Right ventricle myocardium inferior (tissue), 1 donor: Measurements from ENCODE around the gene SSX1. TPM values are rescaled to one million over a fixed set of nuclear protein-coding genes. Genes with fewer than 3 reads are reported as not detected.
"Not testable (repeated sequence)": the region's sequence is repeated elsewhere in the genome, so short reads cannot be mapped to it uniquely, and the experiment has no call there.

Experiments
- ATAC-seq: fragments of 200-7000 bp; cut with Tn5 transposase; one replicate; pipeline ENCODE4 v1.9.1; 2020; ENCODE audit warnings: mild to moderate bottlenecking, moderate library complexity
- DNase-seq: peaks from one replicate; pipeline ENCODE4 v3.0.0; 2021; ENCODE audit errors: missing footprints
- intact Hi-C: fragments of 100-400 bp; cut with DNase I; formaldehyde crosslinking; loops from one replicate; pipeline ENCODE4 v1.11.0; 2022
- long read RNA-seq: library from polyadenylated mRNA; unstranded; transcript quantifications from one replicate; pipeline ENCODE4 v2.0.0, GENCODE V29; 2021
- total RNA-seq: library from RNA; stranded (reverse); fragmentation: NEBNext Ultra II Directional; extraction: Animal tissue kit (Norgen Biotek cat#: 25700); gene quantifications from one replicate; pipeline ENCODE4 v1.2.1, GENCODE V29; 2021
- donor health status: DM: no; HTN: yes; CAD: no; lungs with severe emphysema.

The SSX1 gene, protein sequence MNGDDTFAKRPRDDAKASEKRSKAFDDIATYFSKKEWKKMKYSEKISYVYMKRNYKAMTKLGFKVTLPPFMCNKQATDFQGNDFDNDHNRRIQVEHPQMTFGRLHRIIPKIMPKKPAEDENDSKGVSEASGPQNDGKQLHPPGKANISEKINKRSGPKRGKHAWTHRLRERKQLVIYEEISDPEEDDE
- not detected for total RNA-seq
- long read RNA-seq: 0 reads

DNA sequence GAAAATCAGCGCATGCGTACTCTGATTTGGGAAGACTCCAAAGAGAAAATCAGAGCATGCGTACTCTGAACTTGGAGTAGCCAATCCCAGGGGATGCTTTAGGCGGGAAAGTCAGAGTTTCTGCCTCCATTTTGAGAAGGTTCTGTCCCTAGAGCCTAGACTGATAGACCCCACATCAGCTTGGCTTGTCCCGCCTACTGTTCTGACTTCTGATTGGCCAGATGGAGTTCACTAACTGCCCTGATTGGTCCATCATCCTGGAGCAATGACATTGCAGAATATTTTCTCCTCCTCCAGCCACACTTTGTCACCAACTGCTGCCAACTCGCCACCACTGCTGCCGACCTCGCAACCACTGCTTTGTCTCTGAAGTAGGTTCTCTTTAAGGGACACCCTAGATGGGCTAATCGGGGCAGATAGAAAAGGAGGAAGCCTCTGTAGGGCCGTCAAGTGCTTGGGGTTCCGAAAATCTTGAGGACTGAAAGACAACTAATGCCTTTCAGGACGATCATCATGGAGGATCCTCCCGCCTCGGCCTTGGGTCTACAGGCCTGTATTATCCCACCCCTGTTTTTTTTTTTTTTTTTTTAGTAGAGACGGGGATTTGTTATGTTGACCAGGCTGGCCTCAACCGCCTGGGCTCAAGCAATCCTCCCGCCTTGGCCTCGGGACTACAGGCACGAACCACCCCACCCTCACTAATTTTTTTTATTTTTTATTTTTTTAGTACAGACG, at the start of gene SSX1:
Gene SSX1 (plus strand): TSS at position 331 of the 735 bp plus-strand sequence. CDS start 1,850 bp downstream, outside the sequence.
- intact Hi-C loops, DNase-seq, ATAC-seq: not testable (repeated sequence)

DNA sequence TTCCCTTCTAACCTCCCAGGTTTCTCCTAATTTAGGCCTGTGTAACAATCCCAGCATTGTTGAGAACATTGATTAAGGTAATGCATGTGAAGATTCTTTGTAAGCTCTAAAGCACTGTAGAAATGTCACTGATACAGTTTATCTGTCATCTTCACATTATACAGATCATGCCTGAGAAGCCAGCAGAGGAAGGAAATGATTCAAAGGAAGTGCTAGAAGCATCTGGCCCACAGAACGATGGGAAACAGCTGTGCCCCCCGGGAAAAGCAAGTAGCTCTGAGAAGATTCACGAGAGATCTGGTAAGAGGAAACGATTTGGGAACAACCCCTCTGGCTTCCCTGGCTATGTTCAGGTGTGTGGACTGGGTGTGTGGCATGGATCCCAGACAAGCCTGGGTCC, 40.9 kb upstream of the SSX1 start:
- intact Hi-C loops, ATAC-seq, DNase-seq: not testable (repeated sequence)

DNA sequence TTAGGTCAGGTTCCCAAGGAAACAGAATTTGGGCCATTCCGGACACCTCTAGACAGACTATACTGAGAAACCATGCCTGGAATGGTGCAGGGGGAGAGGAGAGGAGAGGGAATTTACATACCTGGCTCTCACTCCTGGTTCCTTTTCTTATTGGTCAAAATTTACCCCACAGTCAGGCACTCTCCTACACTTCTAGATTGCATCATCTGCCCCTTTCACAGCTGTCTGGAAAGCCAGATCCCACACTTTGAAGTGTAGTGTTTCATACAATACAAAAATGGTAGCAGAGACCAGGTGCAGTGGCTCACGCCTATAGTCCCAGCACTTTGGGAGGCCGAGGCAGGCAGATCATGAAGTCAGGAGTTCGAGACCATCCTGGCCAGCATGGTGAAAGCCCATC, 31.0 kb upstream of the SSX1 start:
- DNase-seq, intact Hi-C loops, ATAC-seq: not testable (repeated sequence)

DNA sequence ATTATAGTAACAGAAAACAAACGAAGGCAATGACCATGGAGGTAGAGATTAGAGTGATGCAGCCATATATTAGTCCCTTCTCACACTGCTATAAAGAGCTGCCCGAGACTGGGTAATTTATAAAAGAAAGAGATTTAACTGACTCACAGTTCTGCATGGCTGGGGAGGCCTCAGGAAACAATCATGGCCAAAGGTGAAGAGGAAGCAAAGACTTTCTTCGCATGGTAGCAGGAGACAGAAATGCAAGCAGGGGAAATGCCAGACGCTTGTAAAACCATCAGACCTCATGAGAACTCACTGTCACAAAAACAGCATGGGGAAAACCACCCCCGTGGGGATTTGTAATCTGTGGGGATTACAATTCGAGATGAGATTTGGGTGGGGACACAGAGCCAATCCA, 2.2 kb upstream of the SSX1 start:
- ATAC-seq, intact Hi-C loops, DNase-seq: not testable (repeated sequence)

DNA sequence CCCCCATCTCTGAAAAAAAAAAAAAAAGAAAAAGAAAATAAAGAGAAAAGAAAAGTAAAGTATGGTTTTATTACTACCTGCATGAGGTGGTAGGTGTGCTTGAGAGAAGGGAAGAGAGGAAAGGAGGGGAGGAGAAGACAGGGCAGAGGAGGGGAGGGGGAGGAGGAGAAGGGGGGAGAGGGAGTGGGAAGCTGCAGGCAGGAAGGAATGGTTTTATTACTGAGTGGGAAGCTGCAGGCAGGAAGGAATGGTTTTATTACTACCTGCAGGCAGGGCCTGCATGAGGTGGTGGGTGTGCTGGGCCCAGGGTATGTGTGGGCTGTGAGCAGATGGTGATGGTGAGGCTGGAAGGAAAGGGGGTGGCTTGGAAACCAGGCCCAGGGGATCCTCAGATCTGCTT, 19.2 kb downstream of the SSX1 start:
- ATAC-seq, intact Hi-C loops, DNase-seq: not testable (repeated sequence)

DNA sequence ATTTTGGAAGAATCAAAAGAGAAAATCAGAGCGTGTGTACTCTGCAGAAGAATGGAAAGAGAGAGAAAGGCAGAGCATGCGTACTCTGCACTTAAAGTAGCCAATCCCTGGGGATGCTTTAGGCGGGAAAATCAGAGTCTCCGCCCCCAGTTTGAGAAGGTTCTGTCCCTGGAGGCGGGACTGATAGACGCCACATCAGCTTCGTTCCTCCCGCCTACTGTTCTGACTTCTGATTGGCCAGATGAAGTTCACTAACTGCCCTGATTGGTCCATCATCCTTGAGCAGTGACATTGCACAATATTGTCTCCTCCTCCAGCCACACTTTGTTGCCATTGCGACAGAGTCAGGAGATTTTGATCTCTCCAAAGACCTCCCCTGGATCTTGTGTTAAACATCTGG, 23.8 kb downstream of the SSX1 start:
- DNase-seq (no peak), ATAC-seq (no peak)
- intact Hi-C loops: no loop called here

DNA sequence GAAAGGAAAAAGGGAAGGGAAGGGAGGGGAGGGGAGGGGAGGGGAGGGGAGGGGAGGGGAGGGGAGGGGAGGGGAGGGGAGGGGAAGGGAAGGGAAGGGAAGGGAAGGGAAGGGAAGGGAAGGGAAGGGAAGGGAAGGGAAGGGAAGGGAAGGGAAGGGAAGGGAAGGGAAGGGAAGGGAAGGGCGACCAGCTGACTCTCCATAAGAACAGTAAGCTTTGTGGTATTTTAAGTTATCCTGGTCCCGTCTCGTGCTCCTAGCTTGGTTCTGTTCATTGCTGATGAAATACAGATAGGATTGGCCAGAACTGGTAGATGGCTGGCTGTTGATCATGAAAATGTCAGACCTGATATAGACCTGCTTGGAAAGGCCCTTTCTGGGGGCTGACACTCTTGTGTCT, 25.5 kb downstream of the SSX1 start:
- ATAC-seq, intact Hi-C loops: not testable (repeated sequence)

DNA sequence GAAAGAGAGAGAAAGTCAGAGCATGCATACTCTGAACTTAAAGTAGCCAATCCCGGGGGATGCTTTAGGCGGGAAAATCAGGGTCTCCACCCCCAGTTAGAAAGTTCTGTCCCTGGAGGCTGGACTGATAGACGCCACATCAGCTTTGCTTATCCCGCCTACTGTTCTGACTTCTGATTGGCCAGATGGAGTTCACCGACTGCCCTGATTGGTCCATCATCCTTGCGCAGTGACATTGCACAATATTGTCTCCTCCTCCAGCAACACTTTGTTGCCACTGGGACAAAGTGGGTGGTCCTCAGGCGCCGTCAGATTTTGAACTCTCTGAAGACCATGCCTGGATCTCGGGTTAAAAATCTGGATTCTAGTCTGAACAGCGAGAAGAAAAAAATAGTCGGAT, 51.0 kb downstream of the SSX1 start:
- intact Hi-C loops: no loop called here
- no peak for ATAC-seq
- DNase-seq: no peak

More for the DNA sequence above, 25.5 kb downstream of the SSX1 start:
- not testable (repeated sequence) for DNase-seq

DNA sequence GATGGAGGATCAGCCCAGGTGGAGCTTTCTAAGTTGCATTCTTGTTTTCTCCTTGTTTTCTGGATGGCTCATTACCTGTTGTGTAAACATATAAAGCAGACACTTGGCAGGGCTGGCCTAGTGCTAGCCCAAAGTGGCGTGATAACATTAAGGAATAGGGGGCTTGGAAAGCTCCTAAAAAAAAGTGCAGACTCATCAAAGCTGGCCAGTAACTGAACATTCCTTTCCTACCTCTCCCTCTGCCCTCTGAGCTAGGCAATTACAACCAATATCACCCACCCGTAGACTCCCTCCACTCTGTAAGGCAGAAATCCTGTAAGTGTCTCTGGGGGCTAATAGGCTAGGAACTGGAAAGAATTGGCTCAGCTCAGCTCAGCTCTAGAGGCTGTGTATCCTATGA, 58.8 kb downstream of the SSX1 start:
- intact Hi-C loops, ATAC-seq, DNase-seq: not testable (repeated sequence)

Other genes with a start within 250 kb of the SSX1 start
- not detected for gene SPACA5, start 248.4 kb upstream of the SSX1 start, total RNA-seq
- gene ZNF630, start 183.8 kb upstream of the SSX1 start, total RNA-seq: 2.4 TPM
- not detected for gene SPACA5B, start 124.8 kb upstream of the SSX1 start, total RNA-seq
- gene SSX5, start 58.6 kb upstream of the SSX1 start, total RNA-seq: not detected
- not detected for gene SSX3, start 101.3 kb downstream of the SSX1 start, total RNA-seq
- not detected for gene SSX4, start 128.1 kb downstream of the SSX1 start, total RNA-seq
- not detected for gene SSX4B, start 156.6 kb downstream of the SSX1 start, total RNA-seq
- 1.2 TPM for gene SLC38A5, start 214.9 kb downstream of the SSX1 start, total RNA-seq
- 15.7 TPM for gene FTSJ1, start 220.8 kb downstream of the SSX1 start, total RNA-seq